Middle frontal gyrus (tissue), 1 donor: ENCODE data around the gene ABCB6.
"Not testable (repeated sequence)": the region's sequence is repeated elsewhere in the genome, so short reads cannot be mapped to it uniquely, and the experiment has no call there.

ENCODE experiments used
- DNase-seq: peaks from one replicate; pipeline ENCODE4 v3.0.0-alpha.2; 2015; ENCODE audit warnings: low spot score; ENCODE audit errors: extremely low spot score

ABCB6 gene

GRCh38 chr2:219218732-219219701 lies at the start of gene ABCB6:
ABCB6 (minus strand) TSS chr2:219218958; CDS start chr2:219218673, 285 bp downstream.
- peak; percentile 93 for DNase-seq

- DNase-seq: no peak
These were observed 49.5 kb upstream of the ABCB6 start for GRCh38 chr2:219268294-219268693.

GRCh38 chr2:219266886-219267285 lies 48.1 kb upstream of the ABCB6 start:
- no peak for DNase-seq

- no peak for DNase-seq
These were observed 47.5 kb upstream of the ABCB6 start for GRCh38 chr2:219266232-219266631.

GRCh38 chr2:219261024-219261855 lies 42.5 kb upstream of the ABCB6 start:
- DNase-seq: no peak

- not testable (repeated sequence) for DNase-seq
These were observed 40.2 kb upstream of the ABCB6 start for GRCh38 chr2:219258942-219259341.

GRCh38 chr2:219254590-219255201 lies 35.9 kb upstream of the ABCB6 start:
- no peak for DNase-seq

GRCh38 chr2:219253753-219254589 lies 35.2 kb upstream of the ABCB6 start, which contains the start of gene TUBA4A:
TUBA4A (minus strand) TSS chr2:219253918; CDS start chr2:219253858, 60 bp downstream.
- peak; percentile 73 for DNase-seq

GRCh38 chr2:219252900-219253752 lies 34.4 kb upstream of the ABCB6 start, which contains the start of gene TUBA4B:
TUBA4B (plus strand) TSS chr2:219253243; CDS start chr2:219253408, 165 bp downstream.
- no peak for DNase-seq

GRCh38 chr2:219252570-219252899 lies 33.8 kb upstream of the ABCB6 start:
- DNase-seq: no peak

GRCh38 chr2:219252084-219252483 lies 33.3 kb upstream of the ABCB6 start:
- no peak for DNase-seq

GRCh38 chr2:219251656-219252055 lies 32.9 kb upstream of the ABCB6 start:
- no peak for DNase-seq

- DNase-seq: no peak
These were observed 31.5 kb upstream of the ABCB6 start for GRCh38 chr2:219250049-219250781.

GRCh38 chr2:219249203-219249980 lies 30.6 kb upstream of the ABCB6 start:
- peak; percentile 29 for DNase-seq

- no peak for DNase-seq
These were observed 30.1 kb upstream of the ABCB6 start for GRCh38 chr2:219248845-219249202.

- DNase-seq: no peak
These were observed 29.2 kb upstream of the ABCB6 start for GRCh38 chr2:219247678-219248642.

- no peak for DNase-seq
These were observed 27.8 kb upstream of the ABCB6 start for GRCh38 chr2:219246559-219246958.
